GM12878 (cell line): ENCODE data around the gene MTRF1. TPM values are rescaled to one million over a fixed set of nuclear protein-coding genes. Genes with fewer than 3 reads are reported as not detected.

Source experiments
- ATAC-seq: fragments of 200-7000 bp; cut with Tn5 transposase; 3 replicates; pipeline ENCODE4 v1.9.1; 2020; ENCODE audit warnings: mild to moderate bottlenecking, moderate library complexity
- BruUV-seq: library from RNA; stranded (reverse); fragments of 400-500 nt; replicated peaks from 2 replicates; lab custom pipeline; 2021; lab: Mats Ljungman, UMichigan
- CTCF ChIA-PET: fragments of 300-600 bp; sonication (Branson Sonifier 250); formaldehyde crosslinking; extraction: SDS; loops from one replicate; lab custom pipeline; 2021; ENCODE audit warnings: inconsistent platforms; lab: Yijun Ruan, JAX
- POLR2A ChIA-PET: fragments of 350-600 bp; formaldehyde crosslinking; extraction: SDS; loops from one replicate; lab custom pipeline; 2021; ENCODE audit warnings: inconsistent platforms; lab: Charles Lee
- RAD21 ChIA-PET: fragments of 300-600 bp; sonication (Branson Sonifier 250); formaldehyde crosslinking; loops from one replicate; lab custom pipeline; 2023; ENCODE audit warnings: antibody characterized with exemption; ENCODE audit not compliant: unreplicated experiment; lab: Charles Lee
- SMC1A ChIA-PET: fragments of 300-600 bp; sonication (Branson Sonifier 250); formaldehyde crosslinking; loops from one replicate; lab custom pipeline; 2023; ENCODE audit not compliant: unreplicated experiment, uncharacterized antibody; lab: Charles Lee
- DNase-seq: peaks from one replicate; pipeline ENCODE4 v3.0.0-alpha.2; 2011; ENCODE audit warnings: low read depth, low spot score
- FAIRE-seq: peaks from 3 replicates; lab custom pipeline; 2011; peaks lifted over from hg19 to GRCh38; lab: Jason Lieb, UNC
- H2AFZ ChIP-seq: 2 replicates; pipeline ENCODE4 v1.6.0; 2011; ENCODE audit warnings: low read depth, low read length, control low read depth; ENCODE audit not compliant: control insufficient read depth
- H3K27ac ChIP-seq: 2 replicates; pipeline ENCODE4 v1.5.1; 2011; ENCODE audit warnings: control low read depth; ENCODE audit not compliant: control insufficient read depth, insufficient read depth
- H3K27me3 ChIP-seq, 2 experiments: replicated peaks in 1 of 2; 2 replicates each; pipeline versions ENCODE4 v1.6.0 to v1.6.1; 2011; ENCODE audit warnings: low read length in 1 of 2; ENCODE audit not compliant: control insufficient read depth in 2 of 2, insufficient read depth in 2 of 2
- H3K36me3 ChIP-seq, 2 experiments: 2 replicates each; pipeline ENCODE4 v1.5.1; 2011; ENCODE audit warnings: low read length in 1 of 2; ENCODE audit not compliant: control insufficient read depth in 2 of 2, insufficient read depth in 2 of 2
- H3K4me1 ChIP-seq: 2 replicates; pipeline ENCODE4 v1.6.1; 2011; ENCODE audit warnings: mild to moderate bottlenecking, low read length, moderate library complexity, mixed read lengths; ENCODE audit not compliant: control insufficient read depth, insufficient read depth
- H3K4me2 ChIP-seq: 2 replicates; pipeline ENCODE4 v1.6.0; 2011; ENCODE audit warnings: control low read depth; ENCODE audit not compliant: control insufficient read depth, insufficient read depth
- H3K4me3 ChIP-seq: fragments of 200-600 bp; sonication (generic); 2 replicates; pipeline ENCODE4 v1.5.1; 2016
- H3K79me2 ChIP-seq: 2 replicates; pipeline ENCODE4 v1.6.0; 2011; ENCODE audit warnings: low read length; ENCODE audit not compliant: control insufficient read depth, insufficient read depth
- H3K9ac ChIP-seq: 2 replicates; pipeline ENCODE4 v1.8.0; 2011; ENCODE audit warnings: low read length, control low read depth, mixed read lengths; ENCODE audit not compliant: control insufficient read depth, insufficient read depth
- H3K9me3 ChIP-seq: replicated peaks from 3 replicates; pipeline ENCODE4 v1.5.1; 2011; ENCODE audit warnings: mild to moderate bottlenecking, low read length; ENCODE audit not compliant: control insufficient read depth, insufficient read depth
- H4K20me1 ChIP-seq: 2 replicates; pipeline ENCODE4 v1.6.0; 2011; ENCODE audit not compliant: control insufficient read depth, insufficient read depth
- E2F8 ChIP-seq: fragments of 450-650 bp; IDR thresholded peaks from 2 replicates; pipeline ENCODE4 v1.6.1; 2018; ENCODE audit warnings: mild to moderate bottlenecking, low read depth, moderate library complexity; ENCODE audit not compliant: partially characterized antibody
- JUNB ChIP-seq: IDR thresholded peaks from 2 replicates; pipeline ENCODE4 v1.6.1; 2016; ENCODE audit warnings: antibody characterized with exemption, mild to moderate bottlenecking
- LARP7 ChIP-seq: fragments of 450-650 bp; IDR thresholded peaks from 2 replicates; pipeline ENCODE4 v1.6.1; 2017; ENCODE audit warnings: mild to moderate bottlenecking
- MAX ChIP-seq: IDR thresholded peaks from 2 replicates; pipeline ENCODE4 v1.6.1; 2012; ENCODE audit warnings: low read depth, low read length, improper control_type of control experiment
- MEF2A ChIP-seq: IDR thresholded peaks from 2 replicates; pipeline ENCODE4 v1.6.1; 2011; ENCODE audit warnings: low read depth, mild to moderate bottlenecking, low read length, moderate library complexity; ENCODE audit not compliant: insufficient read depth
- MYC ChIP-seq: IDR thresholded peaks from 2 replicates; pipeline ENCODE4 v1.6.1; 2011; ENCODE audit warnings: mild to moderate bottlenecking, low read length, moderate library complexity, inconsistent platforms; ENCODE audit not compliant: insufficient read depth, insufficient replicate concordance, insufficient read length, severe bottlenecking
- POLR2AphosphoS5 ChIP-seq: IDR thresholded peaks from 2 replicates; pipeline ENCODE4 v1.6.1; 2011; ENCODE audit warnings: mild to moderate bottlenecking, low read length, inconsistent platforms
- RCOR1 ChIP-seq: conservative IDR thresholded peaks from 2 replicates; pipeline ENCODE4 v1.6.1; 2012; ENCODE audit warnings: low read depth, low read length, improper control_type of control experiment
- SIX5 ChIP-seq: IDR thresholded peaks from 2 replicates; pipeline ENCODE4 v1.6.1; 2011; ENCODE audit warnings: mild to moderate bottlenecking, low read depth, low read length, moderate library complexity; ENCODE audit not compliant: severe bottlenecking
- TBL1XR1 ChIP-seq: IDR thresholded peaks from 2 replicates; pipeline ENCODE4 v1.6.1; 2012; ENCODE audit warnings: low read depth, low read length, improper control_type of control experiment
- WGBS: methylation state at CpG from one replicate; pipeline ENCODE4 v1.1.6; 2016; ENCODE audit warnings: low lambda C conversion rate; ENCODE audit not compliant: insufficient replicate concordance, insufficient coverage; ENCODE audit errors: missing lambda C conversion rate; 5-methylcytosine and 5-hydroxymethylcytosine counted together
- in situ Hi-C: fragments of 300-500 bp; cut with MboI; formaldehyde crosslinking; loops from 9 replicates; pipeline ENCODE4 v1.14.3; 2018; ENCODE audit warnings: mixed read lengths
- intact Hi-C: fragments of 100-400 bp; cut with micrococcal nuclease; formaldehyde crosslinking; loops from one replicate; pipeline ENCODE4 v1.14.2; 2022; ENCODE audit not compliant: unreplicated experiment
- polyA plus RNA-seq, 11 experiments: library from polyadenylated mRNA; depleted of rRNA in 4 of 11; unstranded in 6 of 11; stranded (reverse) in 5 of 11; fragments of >200 nt; fragmentation: Nextera tagmentation in 4 of 11; fragmentation: Illumina TruSeq in 1 of 11; extraction: Ambion mirVana in 4 of 11; extraction: Trizol in 1 of 11; gene quantifications; 1 replicate in 1 of 11; 2 replicates in 10 of 11; pipeline versions ENCODE4 v1.2.1 to v1.2.3, GENCODE V29; 2011 to 2016; ENCODE audit warnings: inconsistent platforms in 2 of 11, missing spikeins in 2 of 11, low read depth in 1 of 11
- total RNA-seq, 4 experiments: library from RNA; depleted of rRNA in 3 of 4; stranded (reverse); fragments of >200 nt in 3 of 4; fragmentation: Illumina TruSeq in 1 of 4; extraction: Trizol in 1 of 4; gene quantifications; 2 replicates each; pipeline versions ENCODE4 v1.2.1 to v1.2.3, GENCODE V29; 2013 to 2021

Gene MTRF1
- total and polyA plus RNA-seq, 10 of the 15 experiments (the other 5 are each of a cell fraction or from before 2014, with no cell fraction given), result 12.1 to 33.7 (median 20.6) TPM

GRCh38 chr13:41206467-41206866, 56.9 kb downstream of the MTRF1 start:
- intact Hi-C loops (no loop called here), in situ Hi-C loops (no loop called here)
- RAD21 ChIA-PET, result no interaction called here
- H2AFZ ChIP-seq, result no peak overlapping the region
- ATAC-seq (no peak), FAIRE-seq (no peak), DNase-seq (no peak)
- H3K27me3 ChIP-seq, result no peaks in the 10 kb centered on the region
- no peak overlapping the region for H3K4me3 ChIP-seq
- no peaks in the 10 kb centered on the region for H3K79me2 ChIP-seq
- H3K4me1 ChIP-seq, result no peaks in the 10 kb centered on the region
- no peak overlapping the region for H3K9ac ChIP-seq
- no TSS peak for BruUV-seq
- no peak overlapping the region for H3K4me2 ChIP-seq
- CTCF ChIA-PET, result no interaction called here
- POLR2A ChIA-PET, result interaction anchor here (0.5 kb wide), 1 partner anchor 53 kb away, joined by 3 read pairs; no protein-coding TSS in a partner anchor
- H3K27ac ChIP-seq, result no peak overlapping the region
- no peaks in the 10 kb centered on the region for H4K20me1 ChIP-seq
- no peaks in the 10 kb centered on the region; the same call in 2 of the 3 replicates for H3K9me3 ChIP-seq
- no peaks in the 10 kb centered on the region for H3K36me3 ChIP-seq
- SMC1A ChIA-PET, result no interaction called here
- no peak for TF ChIP-seq E2F8
- no peak for TF ChIP-seq MAX
- TF ChIP-seq MYC, result no peak

GRCh38 chr13:41203810-41204209, 59.6 kb downstream of the MTRF1 start:
- Histone ChIP-seq H3K4me2 (no peak overlapping the region), H3K4me3 (no peak overlapping the region), H3K9ac (no peak overlapping the region), H4K20me1 (no peaks in the 10 kb centered on the region), H3K27me3 (no peaks in the 10 kb centered on the region), H3K79me2 (no peaks in the 10 kb centered on the region), H3K4me1 (peaks cover 4% of the 10 kb centered on the region; the same call in 1 of the 2 replicates), H3K27ac (no peak overlapping the region), H3K9me3 (no peaks in the 10 kb centered on the region; the same call in 2 of the 3 replicates)
- intact Hi-C loops, result no loop called here
- CTCF ChIA-PET, result interaction anchor here (0.8 kb wide), 1 partner anchor 17 kb away, joined by 3 read pairs; no protein-coding TSS in a partner anchor
- in situ Hi-C loops, result no loop called here
- no peak for FAIRE-seq
- SMC1A ChIA-PET, result no interaction called here
- no TSS peak for BruUV-seq
- TF ChIP-seq TBL1XR1 (no peak), LARP7 (no peak), POLR2AphosphoS5 (no peak), RCOR1 (no peak), MEF2A (no peak), JUNB (no peak), SIX5 (no peak), MAX (no peak), E2F8 (no peak)
- TF ChIP-seq, all 136 proteins: peak for 0
- DNase-seq (no peak), ATAC-seq (no peak)
- no peaks in the 10 kb centered on the region for H3K36me3 ChIP-seq
- 89% methylated on average over 6 of the region's 6 CpGs for WGBS
- RAD21 ChIA-PET, result no interaction called here
- POLR2A ChIA-PET, result no interaction called here
- H2AFZ ChIP-seq, result no peak overlapping the region
